ENCODE results near the gene ALPG. TPM values are rescaled to one million over a fixed set of nuclear protein-coding genes. Genes with fewer than 3 reads are reported as not detected.

The ALPG gene
- polyA plus RNA-seq, 1 donor from 2014 or later: not detected

- H3K9me3 Mint-ChIP-seq: no peaks in the 10 kb centered on the region
- no peaks in the 10 kb centered on the region for H3K36me3 Mint-ChIP-seq
- H3K4me1 Mint-ChIP-seq: no peaks in the 10 kb centered on the region
- H3K27me3 Mint-ChIP-seq: peaks cover 13% of the 10 kb centered on the region
- peak overlapping the region in 1 of 3 donors; percentile 80 for H3K27ac Mint-ChIP-seq
- H3K4me3 Mint-ChIP-seq: no peak overlapping the region
Observed at GRCh38 chr2:232458661-232459418, 52.2 kb downstream of the ALPG start.

DNA sequence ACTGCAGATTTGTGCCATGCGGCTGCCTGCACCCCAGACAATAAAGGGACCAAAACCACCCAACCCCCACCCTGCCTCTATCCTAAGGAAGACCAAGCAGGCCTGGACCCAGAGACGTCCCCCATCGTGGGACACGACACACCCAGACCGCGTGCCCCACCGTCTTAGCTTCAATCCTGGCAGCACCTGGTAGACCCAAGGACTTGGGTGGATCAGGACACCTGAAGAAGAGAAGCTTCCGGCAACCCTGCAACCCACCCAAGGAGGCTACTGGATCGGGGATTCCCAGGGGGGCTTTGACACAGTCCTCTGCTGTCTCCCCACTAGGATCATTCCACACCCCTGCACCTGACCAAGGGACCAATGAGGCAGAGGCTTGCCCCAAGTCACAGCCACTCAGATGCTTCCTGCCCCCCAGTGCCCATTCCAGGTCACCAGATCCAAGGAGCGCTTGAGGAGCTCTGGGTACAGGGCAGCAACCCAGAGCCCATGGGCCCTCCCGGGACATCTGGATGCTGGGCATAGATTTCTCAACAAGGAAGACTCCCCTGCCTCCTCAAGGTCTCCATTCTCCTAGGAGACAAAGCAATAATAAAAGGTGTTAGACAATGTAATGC is 52.9 kb downstream of the ALPG start:
- H3K4me3 Mint-ChIP-seq: no peak overlapping the region
- no peaks in the 10 kb centered on the region for H3K4me1 Mint-ChIP-seq
- peaks cover 13% of the 10 kb centered on the region for H3K27me3 Mint-ChIP-seq
- H3K27ac Mint-ChIP-seq: no peak overlapping the region
- no peaks in the 10 kb centered on the region for H3K36me3 Mint-ChIP-seq
- H3K9me3 Mint-ChIP-seq: no peaks in the 10 kb centered on the region

DNA sequence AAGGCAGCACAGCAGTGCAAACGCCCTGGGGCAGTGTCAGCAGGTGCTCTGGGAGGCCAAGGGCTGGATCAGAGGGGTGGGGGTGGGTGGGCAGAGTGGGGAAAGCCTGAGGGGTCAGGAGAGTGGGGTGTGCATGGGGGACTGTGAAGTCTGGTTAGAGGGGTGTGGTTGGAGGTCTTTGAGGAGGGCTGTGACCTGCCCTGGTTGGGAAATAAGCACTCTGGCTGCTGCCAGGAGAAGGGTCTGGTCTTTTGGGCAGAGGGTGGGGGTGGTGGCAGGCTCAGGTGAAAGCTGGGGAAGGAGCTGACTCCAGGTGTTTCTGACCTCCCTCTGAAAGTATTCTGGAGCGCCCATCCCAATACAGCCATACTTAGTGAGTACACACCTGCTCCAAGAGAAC is 53.5 kb downstream of the ALPG start:
- H3K36me3 Mint-ChIP-seq: no peaks in the 10 kb centered on the region
- peaks cover 13% of the 10 kb centered on the region for H3K27me3 Mint-ChIP-seq
- no peaks in the 10 kb centered on the region for H3K9me3 Mint-ChIP-seq
- no peak overlapping the region for H3K27ac Mint-ChIP-seq
- no peak overlapping the region for H3K4me3 Mint-ChIP-seq
- H3K4me1 Mint-ChIP-seq: no peaks in the 10 kb centered on the region

Other genes starting within 250 kb of the ALPG start
- not detected for gene ALPP, start 28.1 kb upstream of the ALPG start, polyA plus RNA-seq
- gene ALPI, start 49.3 kb downstream of the ALPG start, polyA plus RNA-seq: not detected
- not detected for gene ECEL1, start 81.0 kb downstream of the ALPG start, polyA plus RNA-seq
- gene PRSS56, start 113.5 kb downstream of the ALPG start, polyA plus RNA-seq: not detected
- not detected for gene CHRND, start 119.3 kb downstream of the ALPG start, polyA plus RNA-seq
- gene CHRNG, start 132.8 kb downstream of the ALPG start, polyA plus RNA-seq: not detected
- 5.3 TPM for gene TIGD1, start 143.7 kb downstream of the ALPG start, polyA plus RNA-seq
- gene EIF4E2, start 143.8 kb downstream of the ALPG start, polyA plus RNA-seq: 55.3 TPM
- 0.73 TPM for gene EFHD1, start 226.8 kb downstream of the ALPG start, polyA plus RNA-seq

Data from IgD-negative memory B cell (primary cell).